22Rv1 (cell line): ENCODE results near the gene E2F2.

Experiments
- CTCF ChIP-seq: fragments of 450-650 bp; IDR thresholded peaks from 2 replicates; pipeline ENCODE4 v1.5.1; 2017; ENCODE audit warnings: mild to moderate bottlenecking
- ZFX ChIP-seq: fragments of 450-650 bp; IDR thresholded peaks from 2 replicates; pipeline ENCODE4 v1.6.1; 2017; ENCODE audit warnings: antibody characterized with exemption, borderline replicate concordance

- TF ChIP-seq CTCF (no peak), ZFX (no peak)
Measured at GRCh38 chr1:23515905-23516304, 15.1 kb downstream of the E2F2 start.
